GM13977 (cell line): Measurements from ENCODE around the gene SLC39A7.

Experiments
- DNase-seq: peaks from one replicate; pipeline ENCODE4 v3.0.0; 2012; ENCODE audit warnings: low spot score
- in situ Hi-C: fragments of 300-500 bp; cut with MboI; formaldehyde crosslinking; loops from one replicate; pipeline ENCODE4 v1.12.0; 2022; ENCODE audit warnings: low sequenced_read_pairs, low pct_unique_long_range_greater_than_20kb, mixed read lengths, inconsistent platforms; ENCODE audit not compliant: unreplicated experiment
- TF ChIP-seq, protein P1 (sequence below): IDR thresholded peaks from 2 replicates; pipeline ENCODE4 v1.5.1; 2012; ENCODE audit warnings: mild to moderate bottlenecking, control low read depth; ENCODE audit not compliant: insufficient read depth; ENCODE audit errors: extremely low read depth, missing control alignments

SLC39A7 gene

DNA sequence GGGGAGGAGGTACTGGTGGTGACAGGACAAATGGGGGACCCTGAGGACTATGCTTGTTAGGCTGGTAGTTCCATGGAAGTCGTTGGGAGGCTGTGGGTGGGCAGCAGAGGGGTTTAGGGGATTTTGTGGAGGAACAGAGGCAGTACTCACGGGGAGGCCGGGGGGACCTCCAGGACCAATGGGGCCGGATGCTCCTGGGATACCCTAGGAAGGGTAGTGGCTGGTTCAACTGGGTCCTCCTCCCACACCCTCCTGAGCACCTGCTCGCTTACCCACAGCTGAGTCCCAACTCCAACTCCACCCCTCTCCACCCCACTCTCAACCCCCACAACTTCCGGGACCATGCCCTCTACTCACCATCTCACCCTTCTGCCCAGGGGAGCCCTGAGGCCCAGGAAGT lies 34.3 kb upstream of the SLC39A7 start:
- DNase-seq, result no peak
- TF ChIP-seq, protein P1, sequence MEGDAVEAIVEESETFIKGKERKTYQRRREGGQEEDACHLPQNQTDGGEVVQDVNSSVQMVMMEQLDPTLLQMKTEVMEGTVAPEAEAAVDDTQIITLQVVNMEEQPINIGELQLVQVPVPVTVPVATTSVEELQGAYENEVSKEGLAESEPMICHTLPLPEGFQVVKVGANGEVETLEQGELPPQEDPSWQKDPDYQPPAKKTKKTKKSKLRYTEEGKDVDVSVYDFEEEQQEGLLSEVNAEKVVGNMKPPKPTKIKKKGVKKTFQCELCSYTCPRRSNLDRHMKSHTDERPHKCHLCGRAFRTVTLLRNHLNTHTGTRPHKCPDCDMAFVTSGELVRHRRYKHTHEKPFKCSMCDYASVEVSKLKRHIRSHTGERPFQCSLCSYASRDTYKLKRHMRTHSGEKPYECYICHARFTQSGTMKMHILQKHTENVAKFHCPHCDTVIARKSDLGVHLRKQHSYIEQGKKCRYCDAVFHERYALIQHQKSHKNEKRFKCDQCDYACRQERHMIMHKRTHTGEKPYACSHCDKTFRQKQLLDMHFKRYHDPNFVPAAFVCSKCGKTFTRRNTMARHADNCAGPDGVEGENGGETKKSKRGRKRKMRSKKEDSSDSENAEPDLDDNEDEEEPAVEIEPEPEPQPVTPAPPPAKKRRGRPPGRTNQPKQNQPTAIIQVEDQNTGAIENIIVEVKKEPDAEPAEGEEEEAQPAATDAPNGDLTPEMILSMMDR, result no peak
- in situ Hi-C loops, result no loop called here

DNA sequence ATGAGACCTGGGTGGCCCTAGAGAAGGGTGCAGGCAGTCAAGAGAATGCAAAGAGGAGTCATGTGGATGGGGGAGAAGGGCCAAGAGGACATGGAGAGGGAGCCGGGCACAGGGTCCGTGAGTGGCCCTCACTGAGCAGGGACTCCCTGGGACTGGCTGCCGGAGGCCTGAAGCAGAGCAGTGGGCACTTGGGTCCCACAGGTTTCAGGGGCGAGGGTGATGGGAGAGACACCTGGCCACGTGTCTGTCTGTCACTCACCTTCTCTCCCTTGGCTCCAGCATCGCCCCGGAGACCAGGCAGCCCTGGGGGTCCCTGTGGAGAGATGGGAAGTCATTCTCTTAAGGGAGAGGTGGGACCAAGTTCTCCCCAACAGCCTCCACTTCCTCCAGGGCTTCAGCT lies 33.9 kb upstream of the SLC39A7 start:
- in situ Hi-C loops, result no loop called here
- TF ChIP-seq, protein P1, result no peak

DNA sequence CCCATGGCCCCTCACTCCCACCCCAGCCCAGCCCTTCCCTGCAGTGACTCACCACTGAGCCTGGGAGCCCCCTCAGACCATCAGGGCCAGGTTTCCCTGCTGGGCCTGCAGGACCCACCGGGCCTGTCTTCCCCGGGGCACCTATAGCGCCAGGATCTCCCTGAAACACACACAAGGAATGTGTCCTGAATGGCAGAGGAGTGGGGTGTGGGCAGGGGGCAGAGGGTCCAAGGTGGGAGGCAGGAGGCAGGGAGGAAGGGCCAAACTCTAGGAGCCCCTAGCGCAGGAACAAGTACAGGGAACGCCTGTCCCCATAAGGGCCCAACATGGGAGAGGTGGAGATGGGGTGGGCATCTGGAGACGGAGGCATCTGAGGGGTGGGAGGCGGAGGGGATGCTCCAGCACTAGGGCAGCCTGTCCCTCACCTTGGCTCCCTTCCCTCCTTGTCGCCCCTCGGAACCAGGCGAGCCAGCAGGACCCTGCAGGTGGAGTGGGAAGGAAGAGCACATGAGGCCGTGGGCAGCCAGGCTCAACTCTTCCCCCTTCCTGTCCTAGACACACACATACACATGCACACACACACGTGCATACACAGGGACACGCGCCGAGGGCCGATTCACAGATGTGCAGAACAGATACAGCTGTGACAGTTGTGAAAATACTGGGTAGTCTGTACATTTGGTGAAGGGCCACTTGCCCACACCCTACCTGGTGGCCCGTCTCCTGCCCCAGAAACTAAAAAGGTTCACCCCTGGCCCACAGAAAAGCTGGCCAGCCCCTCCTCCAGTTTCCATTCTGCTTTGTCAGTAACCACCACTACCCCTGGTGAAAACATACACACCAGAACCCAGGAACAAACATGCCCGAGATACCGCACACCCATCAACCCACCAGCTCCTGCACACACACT lies 33.0 kb upstream of the SLC39A7 start:
- in situ Hi-C loops, result no loop called here
- DNase-seq, result no peak
- TF ChIP-seq, protein P1, result no peak

More for the DNA sequence above, 33.9 kb upstream of the SLC39A7 start:
- no peak for DNase-seq

DNA sequence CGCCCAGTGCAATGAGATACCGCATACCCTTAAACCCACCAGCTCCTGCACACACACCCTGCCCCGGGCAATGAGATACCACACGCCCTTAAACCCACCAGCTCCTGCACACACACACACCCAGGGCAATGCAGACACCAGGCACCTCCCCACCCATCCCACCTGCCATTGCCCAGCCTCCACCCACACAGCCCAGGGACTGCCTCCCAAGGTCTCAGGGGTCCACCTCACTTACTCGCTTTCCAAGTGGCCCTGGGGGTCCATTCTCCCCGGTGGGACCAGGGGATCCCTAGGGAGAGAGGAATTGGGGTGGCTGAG lies 32.4 kb upstream of the SLC39A7 start:
- DNase-seq, result no peak
- TF ChIP-seq, protein P1, result no peak
- in situ Hi-C loops, result no loop called here

DNA sequence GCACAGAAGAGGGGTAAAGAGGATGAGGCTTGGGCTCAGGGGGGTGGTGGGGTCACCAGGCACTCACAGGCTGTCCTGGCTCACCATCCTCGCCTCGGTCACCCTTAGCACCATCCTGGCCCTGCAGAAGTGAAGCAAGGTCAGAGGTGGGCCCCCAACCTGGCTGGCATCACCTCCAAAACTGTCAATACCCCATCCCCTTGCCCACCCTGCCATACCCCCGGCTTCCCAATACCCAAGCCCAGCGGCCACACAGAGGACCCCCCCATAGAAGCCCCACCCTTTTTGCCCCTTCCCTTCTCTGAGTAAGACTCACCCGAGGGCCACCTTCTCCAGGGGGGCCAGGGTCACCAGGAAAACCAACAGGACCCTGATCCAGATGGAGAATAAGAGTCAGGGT lies 32.0 kb upstream of the SLC39A7 start:
- no peak for DNase-seq
- TF ChIP-seq, protein P1, result no peak
- in situ Hi-C loops, result no loop called here

DNA sequence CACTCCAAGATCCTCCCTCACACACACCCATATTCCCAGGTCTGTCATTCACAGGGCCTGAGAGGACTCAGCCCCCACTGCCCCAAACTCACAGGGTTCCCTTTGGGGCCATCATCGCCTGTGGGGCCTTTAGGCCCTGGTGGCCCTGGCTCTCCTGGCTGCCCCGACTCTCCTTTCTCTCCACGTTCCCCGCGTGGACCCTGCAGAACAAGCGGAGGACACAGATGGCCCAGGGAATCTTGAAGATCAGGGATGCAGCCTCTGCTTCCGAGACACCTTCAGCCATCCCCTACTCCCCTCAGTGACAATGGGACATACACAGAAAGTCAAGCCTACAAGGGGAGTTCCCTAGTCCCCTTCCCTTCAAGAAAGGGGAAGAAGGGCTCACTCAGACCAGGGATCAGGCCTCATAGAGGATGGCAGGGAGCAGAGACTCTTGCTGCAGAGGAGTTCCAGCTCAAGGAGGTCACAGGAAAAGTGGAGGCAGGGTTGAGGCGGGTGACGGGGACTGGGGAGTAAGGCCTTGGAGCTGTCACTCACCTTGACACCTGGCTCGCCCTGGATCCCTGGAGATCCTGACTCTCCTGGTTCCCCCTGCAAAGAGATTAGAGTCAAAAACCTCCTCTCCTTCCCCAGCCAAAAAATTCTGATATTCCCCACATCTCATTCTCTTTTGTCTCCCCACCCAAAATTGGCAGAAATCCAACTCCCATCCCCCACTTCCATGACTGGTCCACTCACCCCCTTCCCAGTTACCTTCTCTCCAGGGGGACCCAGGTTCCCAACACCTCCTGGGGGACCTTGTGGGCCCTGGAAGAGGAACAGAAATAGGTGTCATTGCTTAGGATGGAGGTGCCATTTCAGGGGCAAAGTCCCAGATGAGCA lies 31.1 kb upstream of the SLC39A7 start:
- DNase-seq, result no peak
- TF ChIP-seq, protein P1, result no peak
- in situ Hi-C loops, result no loop called here
